H1 (cell line): ENCODE results near the gene ABHD12.

Experiments used
- ASH2L ChIP-seq: fragments of 200-600, 300-600 bp; sonication (generic); IDR thresholded peaks from one replicate; pipeline ENCODE4 v1.7.1; 2017; ENCODE audit warnings: low read length
- POLR2A ChIP-seq, 2 experiments: IDR thresholded peaks; 1 replicate in 1 of 2; 2 replicates in 1 of 2; pipeline ENCODE4 v1.6.1; 2011; ENCODE audit warnings: low read depth in 2 of 2, low read length in 2 of 2, mild to moderate bottlenecking in 2 of 2; ENCODE audit errors: control extremely low read depth in 1 of 2
- POLR2AphosphoS5 ChIP-seq: IDR thresholded peaks from 2 replicates; pipeline ENCODE4 v1.6.1; 2011; ENCODE audit warnings: low read depth, low read length
- RXRA ChIP-seq: IDR thresholded peaks from 2 replicates; pipeline ENCODE4 v1.6.1; 2011; ENCODE audit warnings: low read depth, mild to moderate bottlenecking, low read length, moderate library complexity; ENCODE audit not compliant: insufficient read depth
- SP4 ChIP-seq: IDR thresholded peaks from 2 replicates; pipeline ENCODE4 v1.6.1; 2012; ENCODE audit warnings: low read length, inconsistent platforms
- TAF7 ChIP-seq: optimal IDR thresholded peaks from 2 replicates; pipeline ENCODE3; 2011; ENCODE audit warnings: low read depth, mild to moderate bottlenecking, inconsistent platforms, low read length, moderate library complexity, borderline replicate concordance
- TF ChIP-seq, protein P1 (sequence below), 3 experiments: IDR thresholded peaks; 1 replicate in 2 of 3; 2 replicates in 1 of 3; pipeline versions ENCODE4 v1.5.1 to v1.6.1; 2011; ENCODE audit warnings: low read length in 3 of 3, mild to moderate bottlenecking in 3 of 3, inconsistent platforms in 2 of 3, low read depth in 1 of 3, moderate library complexity in 1 of 3; ENCODE audit not compliant: insufficient read depth in 1 of 3; ENCODE audit errors: control extremely low read depth in 1 of 3

DNA sequence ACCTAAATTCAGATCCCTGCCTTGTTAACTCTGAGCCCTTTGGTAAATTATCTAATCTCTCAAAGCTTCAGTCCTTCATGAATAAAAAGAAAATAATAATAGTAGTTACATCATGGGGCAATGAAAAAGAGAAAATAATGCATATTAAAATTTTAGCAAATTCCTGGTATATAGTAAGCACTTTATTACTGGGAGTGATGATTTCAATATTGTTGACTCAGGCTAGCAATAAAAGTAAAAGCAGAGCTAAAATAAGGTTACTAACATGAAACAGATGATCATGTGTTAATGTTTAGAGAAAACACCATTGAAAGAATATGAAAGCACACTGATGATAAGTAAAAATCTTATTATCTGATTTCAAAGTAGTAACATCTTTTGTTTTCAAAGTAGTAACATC, 30.5 kb upstream of the ABHD12 start:
- no peak for TF ChIP-seq TAF7
- no peak for TF ChIP-seq POLR2AphosphoS5
- TF ChIP-seq POLR2A (IDR thresholded peaks at IDR 0.05; ENCODE audit: control extremely low read depth in 1 of 2, low read depth in 2 of 2, low read length in 2 of 2): no peak
- no peak for TF ChIP-seq ASH2L
- TF ChIP-seq, protein P1, sequence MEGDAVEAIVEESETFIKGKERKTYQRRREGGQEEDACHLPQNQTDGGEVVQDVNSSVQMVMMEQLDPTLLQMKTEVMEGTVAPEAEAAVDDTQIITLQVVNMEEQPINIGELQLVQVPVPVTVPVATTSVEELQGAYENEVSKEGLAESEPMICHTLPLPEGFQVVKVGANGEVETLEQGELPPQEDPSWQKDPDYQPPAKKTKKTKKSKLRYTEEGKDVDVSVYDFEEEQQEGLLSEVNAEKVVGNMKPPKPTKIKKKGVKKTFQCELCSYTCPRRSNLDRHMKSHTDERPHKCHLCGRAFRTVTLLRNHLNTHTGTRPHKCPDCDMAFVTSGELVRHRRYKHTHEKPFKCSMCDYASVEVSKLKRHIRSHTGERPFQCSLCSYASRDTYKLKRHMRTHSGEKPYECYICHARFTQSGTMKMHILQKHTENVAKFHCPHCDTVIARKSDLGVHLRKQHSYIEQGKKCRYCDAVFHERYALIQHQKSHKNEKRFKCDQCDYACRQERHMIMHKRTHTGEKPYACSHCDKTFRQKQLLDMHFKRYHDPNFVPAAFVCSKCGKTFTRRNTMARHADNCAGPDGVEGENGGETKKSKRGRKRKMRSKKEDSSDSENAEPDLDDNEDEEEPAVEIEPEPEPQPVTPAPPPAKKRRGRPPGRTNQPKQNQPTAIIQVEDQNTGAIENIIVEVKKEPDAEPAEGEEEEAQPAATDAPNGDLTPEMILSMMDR (IDR thresholded peaks at IDR 0.05; ENCODE audit: control extremely low read depth in 1 of 3, insufficient read depth in 1 of 3, low read depth in 1 of 3, low read length in 3 of 3): no peak
- no peak for TF ChIP-seq SP4
- TF ChIP-seq RXRA: no peak
